OCI-LY1 (cell line): ENCODE data around the gene ANGPTL3.

Source experiments
- H2AFZ ChIP-seq: fragments of 200-600 bp; sonication (generic), shearing (Covaris generic); 2 replicates; pipeline ENCODE4 v1.6.0; 2014; ENCODE audit warnings: antibody characterized with exemption, mild to moderate bottlenecking, low read length
- H3F3A ChIP-seq: fragments of 200-600 bp; sonication (generic), shearing (Covaris generic); 2 replicates; pipeline ENCODE4 v1.6.0; 2014; ENCODE audit warnings: mild to moderate bottlenecking, antibody characterized with exemption, low read length, moderate library complexity; ENCODE audit not compliant: insufficient read depth
- H3K27ac ChIP-seq: fragments of 200-600 bp; sonication (generic); 2 replicates; pipeline ENCODE4 v1.5.1; 2014; ENCODE audit warnings: low read length, mixed run types, mild to moderate bottlenecking, low read depth; ENCODE audit not compliant: poor library complexity, severe bottlenecking
- H3K27me3 ChIP-seq: fragments of 200-600 bp; sonication (generic); 2 replicates; pipeline ENCODE4 v1.6.0; 2014; ENCODE audit warnings: antibody characterized with exemption, mild to moderate bottlenecking, low read length, moderate library complexity; ENCODE audit not compliant: insufficient read depth
- H3K36me3 ChIP-seq: fragments of 200-600 bp; sonication (generic); 2 replicates; pipeline ENCODE4 v1.6.1; 2014; ENCODE audit warnings: mild to moderate bottlenecking, antibody characterized with exemption, low read length, moderate library complexity, mixed read lengths; ENCODE audit not compliant: insufficient read depth
- H3K4me1 ChIP-seq: fragments of 200-600 bp; sonication (generic); 2 replicates; pipeline ENCODE4 v1.5.1; 2014; ENCODE audit warnings: mild to moderate bottlenecking, low read length, moderate library complexity; ENCODE audit not compliant: insufficient read depth, severe bottlenecking
- H3K4me2 ChIP-seq: fragments of 200-600 bp; sonication (generic), shearing (Covaris generic); 2 replicates; pipeline ENCODE4 v1.6.1; 2014; ENCODE audit warnings: low read length
- H3K4me3 ChIP-seq: fragments of 200-600 bp; sonication (generic); 2 replicates; pipeline ENCODE4 v1.5.1; 2014; ENCODE audit warnings: low read length, low read depth, mild to moderate bottlenecking, mixed read lengths; ENCODE audit not compliant: poor library complexity, severe bottlenecking
- H3K79me2 ChIP-seq: fragments of 200-600 bp; shearing (Covaris generic); 2 replicates; pipeline ENCODE4 v1.6.1; 2016; ENCODE audit warnings: mixed run types, low read length, mixed read lengths; ENCODE audit not compliant: insufficient read depth
- H3K9ac ChIP-seq: fragments of 200-600 bp; sonication (generic), shearing (Covaris generic); 2 replicates; pipeline ENCODE4 v1.6.1; 2014; ENCODE audit warnings: mild to moderate bottlenecking, low read length, mixed read lengths
- H3K9me2 ChIP-seq: fragments of 200-600 bp; sonication (generic), shearing (Covaris generic); 2 replicates; pipeline ENCODE4 v1.6.1; 2014; ENCODE audit warnings: low read depth, mild to moderate bottlenecking, low read length, mixed read lengths
- H3K9me3 ChIP-seq: fragments of 200-600 bp; shearing (Covaris generic); 2 replicates; pipeline ENCODE4 v1.6.1; 2014; ENCODE audit warnings: low read length, mixed read lengths
- H4K20me1 ChIP-seq: fragments of 200-600 bp; sonication (generic), shearing (Covaris generic); 2 replicates; pipeline ENCODE4 v1.6.0; 2016; ENCODE audit warnings: mild to moderate bottlenecking, low read length; ENCODE audit not compliant: insufficient read depth
- EZH2 ChIP-seq: fragments of 200-600 bp; sonication (generic), shearing (Covaris generic); IDR thresholded peaks from 2 replicates; pipeline ENCODE4 v1.8.0; 2017; ENCODE audit warnings: borderline replicate concordance, mixed run types, mild to moderate bottlenecking, antibody characterized with exemption, low read length, moderate library complexity, mixed read lengths
- TF ChIP-seq, protein P1 (sequence below): fragments of 200-600 bp; sonication (generic), shearing (Covaris generic); IDR thresholded peaks from 2 replicates; pipeline ENCODE4 v1.5.1; 2017; ENCODE audit warnings: mild to moderate bottlenecking, antibody characterized with exemption, low read length, moderate library complexity, mixed read lengths

ANGPTL3 gene

DNA sequence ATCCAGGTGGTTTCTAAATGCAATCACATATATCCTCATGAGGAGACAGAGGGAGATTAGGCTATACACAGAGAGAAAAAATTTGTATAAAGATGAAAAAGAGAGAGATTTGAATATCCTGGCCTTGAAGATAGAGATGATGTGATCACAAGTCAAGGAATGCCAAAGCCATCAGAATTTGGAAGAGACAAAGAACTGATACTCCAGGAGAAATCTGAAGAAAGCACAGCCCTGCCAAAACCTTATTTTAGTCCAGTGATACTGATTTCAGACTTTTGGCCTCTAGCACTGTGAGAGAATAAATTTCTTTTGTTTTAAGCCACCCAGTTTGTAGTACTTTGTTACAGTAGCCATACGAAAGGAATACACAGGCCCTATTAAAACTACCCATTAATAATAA is 57.4 kb downstream of the ANGPTL3 start:
- Histone ChIP-seq H3K9me3 (no peaks in the 10 kb centered on the region), H3K4me1 (no peaks in the 10 kb centered on the region), H2AFZ (no peak overlapping the region), H3K9ac (no peak overlapping the region), H3F3A (no peaks in the 10 kb centered on the region), H4K20me1 (no peaks in the 10 kb centered on the region), H3K4me2 (no peak overlapping the region), H3K27ac (no peak overlapping the region), H3K27me3 (no peaks in the 10 kb centered on the region), H3K9me2 (no peaks in the 10 kb centered on the region), H3K36me3 (no peaks in the 10 kb centered on the region), H3K4me3 (no peak overlapping the region), H3K79me2 (no peaks in the 10 kb centered on the region)
- TF ChIP-seq, protein P1, sequence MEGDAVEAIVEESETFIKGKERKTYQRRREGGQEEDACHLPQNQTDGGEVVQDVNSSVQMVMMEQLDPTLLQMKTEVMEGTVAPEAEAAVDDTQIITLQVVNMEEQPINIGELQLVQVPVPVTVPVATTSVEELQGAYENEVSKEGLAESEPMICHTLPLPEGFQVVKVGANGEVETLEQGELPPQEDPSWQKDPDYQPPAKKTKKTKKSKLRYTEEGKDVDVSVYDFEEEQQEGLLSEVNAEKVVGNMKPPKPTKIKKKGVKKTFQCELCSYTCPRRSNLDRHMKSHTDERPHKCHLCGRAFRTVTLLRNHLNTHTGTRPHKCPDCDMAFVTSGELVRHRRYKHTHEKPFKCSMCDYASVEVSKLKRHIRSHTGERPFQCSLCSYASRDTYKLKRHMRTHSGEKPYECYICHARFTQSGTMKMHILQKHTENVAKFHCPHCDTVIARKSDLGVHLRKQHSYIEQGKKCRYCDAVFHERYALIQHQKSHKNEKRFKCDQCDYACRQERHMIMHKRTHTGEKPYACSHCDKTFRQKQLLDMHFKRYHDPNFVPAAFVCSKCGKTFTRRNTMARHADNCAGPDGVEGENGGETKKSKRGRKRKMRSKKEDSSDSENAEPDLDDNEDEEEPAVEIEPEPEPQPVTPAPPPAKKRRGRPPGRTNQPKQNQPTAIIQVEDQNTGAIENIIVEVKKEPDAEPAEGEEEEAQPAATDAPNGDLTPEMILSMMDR = no peak
- TF ChIP-seq EZH2 = no peak
